Type B pancreatic cell (in vitro differentiated cells): ENCODE results near the gene NACC2. TPM values are rescaled to one million over a fixed set of nuclear protein-coding genes. Genes with fewer than 3 reads are reported as not detected.

ENCODE experiments used
- DNase-seq: peaks from one replicate; pipeline ENCODE4 v3.0.0; 2021; ENCODE audit warnings: mixed read lengths; ENCODE audit not compliant: unreplicated experiment; ENCODE audit errors: extremely low spot score
- H3K27ac Mint-ChIP-seq: 2 replicates; pipeline ENCODE4 v1.8.0; 2021; ENCODE audit warnings: mild to moderate bottlenecking, mixed read lengths
- H3K27me3 Mint-ChIP-seq: 2 replicates; pipeline ENCODE4 v1.8.0; 2021; ENCODE audit warnings: mixed read lengths
- H3K36me3 Mint-ChIP-seq: 2 replicates; pipeline ENCODE4 v1.8.0; 2021; ENCODE audit warnings: mixed read lengths
- H3K4me1 Mint-ChIP-seq: one replicate; pipeline ENCODE4 v1.8.0; 2021; ENCODE audit warnings: mixed read lengths; ENCODE audit not compliant: unreplicated experiment
- H3K4me3 Mint-ChIP-seq: 2 replicates; pipeline ENCODE4 v1.8.0; 2021; ENCODE audit warnings: mild to moderate bottlenecking, mixed read lengths
- H3K9me3 Mint-ChIP-seq: 2 replicates; pipeline ENCODE4 v1.8.0; 2021; ENCODE audit warnings: mixed read lengths
- total RNA-seq: library from RNA; stranded (reverse); gene quantifications from 2 replicates; pipeline ENCODE4 v1.2.1, GENCODE V29; 2021; ENCODE audit warnings: low replicate concordance
- TF ChIP-seq, protein P1 (sequence below): fragments of 200-600 bp; sonication (generic); conservative IDR thresholded peaks from 2 replicates; pipeline ENCODE4 v1.5.0; 2021; ENCODE audit warnings: antibody characterized with exemption, mild to moderate bottlenecking

NACC2 gene
- total RNA-seq, 1 donor from 2014 or later: 9.3 TPM

DNA sequence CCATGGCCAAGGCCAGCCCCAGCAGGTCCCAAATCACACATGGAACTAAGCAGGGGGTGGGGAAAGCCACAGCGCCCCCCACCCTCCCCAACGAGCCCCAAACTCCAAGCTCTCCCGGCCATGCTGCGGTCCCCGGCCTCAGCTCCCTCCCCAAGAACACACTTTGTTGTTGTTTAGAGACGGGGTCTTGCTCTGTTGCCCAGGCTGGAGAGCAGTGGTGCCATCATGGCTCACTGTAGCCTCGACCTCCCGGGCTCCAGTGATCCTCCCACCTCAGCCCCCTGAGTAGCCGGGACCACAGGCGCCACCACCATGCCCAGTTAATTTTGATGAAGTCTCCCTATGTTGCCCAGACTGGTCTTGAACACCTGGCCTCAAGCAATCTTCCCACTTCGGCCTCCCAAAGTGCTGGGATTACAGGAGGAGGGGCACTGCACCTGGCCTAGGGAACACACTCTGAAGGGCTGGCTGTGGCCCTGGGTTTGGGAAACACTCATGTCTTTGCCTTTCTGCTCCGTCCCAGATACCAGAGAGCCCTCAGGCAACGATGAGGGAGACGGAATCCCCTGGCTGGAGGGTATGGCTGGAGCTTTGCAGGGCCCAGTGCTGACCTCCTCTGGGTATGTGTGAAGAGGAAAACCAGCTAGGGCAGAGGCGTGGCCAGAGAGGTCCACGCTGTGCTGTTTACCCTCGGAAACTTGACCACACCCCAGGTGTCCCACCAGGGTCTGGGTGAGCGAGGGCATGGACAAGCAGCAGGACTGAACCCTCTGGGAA is 80.8 kb downstream of the NACC2 start:
- no peaks in the 10 kb centered on the region for H3K9me3 Mint-ChIP-seq

DNA sequence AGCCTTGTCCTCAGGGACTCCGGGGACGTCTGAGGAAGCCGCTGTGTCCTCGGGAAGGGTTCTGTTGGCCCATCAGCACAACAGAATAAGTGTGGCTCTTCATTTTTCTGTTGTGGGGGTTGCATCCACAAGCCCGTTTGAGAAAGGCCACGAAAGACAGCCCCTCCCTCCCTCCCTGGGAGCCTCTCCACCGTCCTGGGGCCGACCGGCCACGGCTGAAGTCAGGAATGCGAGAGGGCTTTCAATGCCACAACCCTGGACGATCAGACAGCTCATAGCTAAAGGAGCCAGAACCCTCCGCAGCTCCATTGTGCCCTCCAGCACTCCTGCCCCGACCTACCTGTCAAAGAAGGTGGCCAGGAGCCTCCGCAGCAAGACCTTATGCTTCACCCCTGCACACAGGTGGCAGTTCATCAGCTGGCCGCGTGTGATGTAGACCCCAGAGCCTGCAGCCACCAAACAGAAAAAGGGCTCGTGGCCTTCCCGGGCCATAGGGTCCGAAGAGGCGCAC is 81.5 kb downstream of the NACC2 start:
- H3K4me1 Mint-ChIP-seq: peaks cover 9% of the 10 kb centered on the region
- TF ChIP-seq, protein P1, sequence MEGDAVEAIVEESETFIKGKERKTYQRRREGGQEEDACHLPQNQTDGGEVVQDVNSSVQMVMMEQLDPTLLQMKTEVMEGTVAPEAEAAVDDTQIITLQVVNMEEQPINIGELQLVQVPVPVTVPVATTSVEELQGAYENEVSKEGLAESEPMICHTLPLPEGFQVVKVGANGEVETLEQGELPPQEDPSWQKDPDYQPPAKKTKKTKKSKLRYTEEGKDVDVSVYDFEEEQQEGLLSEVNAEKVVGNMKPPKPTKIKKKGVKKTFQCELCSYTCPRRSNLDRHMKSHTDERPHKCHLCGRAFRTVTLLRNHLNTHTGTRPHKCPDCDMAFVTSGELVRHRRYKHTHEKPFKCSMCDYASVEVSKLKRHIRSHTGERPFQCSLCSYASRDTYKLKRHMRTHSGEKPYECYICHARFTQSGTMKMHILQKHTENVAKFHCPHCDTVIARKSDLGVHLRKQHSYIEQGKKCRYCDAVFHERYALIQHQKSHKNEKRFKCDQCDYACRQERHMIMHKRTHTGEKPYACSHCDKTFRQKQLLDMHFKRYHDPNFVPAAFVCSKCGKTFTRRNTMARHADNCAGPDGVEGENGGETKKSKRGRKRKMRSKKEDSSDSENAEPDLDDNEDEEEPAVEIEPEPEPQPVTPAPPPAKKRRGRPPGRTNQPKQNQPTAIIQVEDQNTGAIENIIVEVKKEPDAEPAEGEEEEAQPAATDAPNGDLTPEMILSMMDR: no peak
- H3K27ac Mint-ChIP-seq: no peak overlapping the region
- no peaks in the 10 kb centered on the region for H3K36me3 Mint-ChIP-seq
- H3K4me3 Mint-ChIP-seq: no peak overlapping the region
- DNase-seq: no peak
- no peaks in the 10 kb centered on the region for H3K27me3 Mint-ChIP-seq
- H3K9me3 Mint-ChIP-seq: no peaks in the 10 kb centered on the region

More for the DNA sequence above, 80.8 kb downstream of the NACC2 start:
- Mint-ChIP-seq H3K27ac (no peak overlapping the region), H3K4me1 (peaks cover 5% of the 10 kb centered on the region), H3K27me3 (no peaks in the 10 kb centered on the region), H3K4me3 (no peak overlapping the region), H3K36me3 (no peaks in the 10 kb centered on the region)
- DNase-seq: no peak
- TF ChIP-seq, protein P1: no peak

DNA sequence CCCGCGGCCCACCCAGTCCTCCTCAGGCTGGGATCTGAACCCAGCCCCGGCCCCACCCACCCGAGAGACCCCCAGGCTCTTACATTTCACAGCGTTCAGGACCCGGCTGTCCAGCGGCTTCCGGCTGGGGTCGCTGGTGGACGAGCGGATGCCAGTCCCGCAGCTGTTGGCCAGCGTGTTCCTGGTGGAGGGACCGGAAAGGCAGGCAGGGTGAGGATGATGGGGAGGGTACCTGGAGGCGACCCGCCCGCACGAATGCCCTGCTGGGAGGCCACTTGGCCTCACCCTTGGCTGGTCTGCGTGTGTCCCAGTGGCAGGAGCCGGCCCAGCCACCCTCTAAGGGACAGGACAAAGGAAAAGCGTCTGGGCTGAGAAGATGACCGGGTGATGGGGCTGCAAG is 82.0 kb downstream of the NACC2 start:
- Mint-ChIP-seq H3K4me1 (peaks cover 13% of the 10 kb centered on the region), H3K4me3 (no peak overlapping the region), H3K27me3 (no peaks in the 10 kb centered on the region), H3K27ac (no peak overlapping the region), H3K9me3 (no peaks in the 10 kb centered on the region), H3K36me3 (no peaks in the 10 kb centered on the region)
- DNase-seq: no peak
- TF ChIP-seq, protein P1: no peak

DNA sequence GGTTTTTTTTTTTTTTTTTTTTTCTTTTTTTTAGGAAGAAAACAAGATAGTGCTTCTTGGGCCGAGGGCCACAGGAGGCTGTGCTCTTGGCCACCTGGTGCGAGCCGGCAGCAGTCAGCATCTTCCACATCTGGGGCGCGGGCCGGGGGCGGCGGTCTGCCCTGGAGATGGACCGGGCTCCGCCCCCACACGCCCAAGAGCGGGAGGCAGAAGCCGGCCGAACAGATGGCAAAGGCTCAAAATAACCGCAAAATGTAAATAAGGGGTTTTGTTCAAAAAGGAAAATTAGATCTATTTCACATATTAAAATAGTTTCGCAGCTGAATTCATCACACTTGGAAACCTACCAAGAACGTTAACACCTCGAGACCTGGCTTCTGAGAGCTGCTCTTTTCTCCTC is 82.4 kb downstream of the NACC2 start:
- no peak overlapping the region for H3K4me3 Mint-ChIP-seq
- TF ChIP-seq, protein P1: no peak
- no peaks in the 10 kb centered on the region for H3K36me3 Mint-ChIP-seq
- no peaks in the 10 kb centered on the region for H3K27me3 Mint-ChIP-seq
- no peak for DNase-seq
- H3K4me1 Mint-ChIP-seq: peaks cover 18% of the 10 kb centered on the region
- no peak overlapping the region for H3K27ac Mint-ChIP-seq
- no peaks in the 10 kb centered on the region for H3K9me3 Mint-ChIP-seq

DNA sequence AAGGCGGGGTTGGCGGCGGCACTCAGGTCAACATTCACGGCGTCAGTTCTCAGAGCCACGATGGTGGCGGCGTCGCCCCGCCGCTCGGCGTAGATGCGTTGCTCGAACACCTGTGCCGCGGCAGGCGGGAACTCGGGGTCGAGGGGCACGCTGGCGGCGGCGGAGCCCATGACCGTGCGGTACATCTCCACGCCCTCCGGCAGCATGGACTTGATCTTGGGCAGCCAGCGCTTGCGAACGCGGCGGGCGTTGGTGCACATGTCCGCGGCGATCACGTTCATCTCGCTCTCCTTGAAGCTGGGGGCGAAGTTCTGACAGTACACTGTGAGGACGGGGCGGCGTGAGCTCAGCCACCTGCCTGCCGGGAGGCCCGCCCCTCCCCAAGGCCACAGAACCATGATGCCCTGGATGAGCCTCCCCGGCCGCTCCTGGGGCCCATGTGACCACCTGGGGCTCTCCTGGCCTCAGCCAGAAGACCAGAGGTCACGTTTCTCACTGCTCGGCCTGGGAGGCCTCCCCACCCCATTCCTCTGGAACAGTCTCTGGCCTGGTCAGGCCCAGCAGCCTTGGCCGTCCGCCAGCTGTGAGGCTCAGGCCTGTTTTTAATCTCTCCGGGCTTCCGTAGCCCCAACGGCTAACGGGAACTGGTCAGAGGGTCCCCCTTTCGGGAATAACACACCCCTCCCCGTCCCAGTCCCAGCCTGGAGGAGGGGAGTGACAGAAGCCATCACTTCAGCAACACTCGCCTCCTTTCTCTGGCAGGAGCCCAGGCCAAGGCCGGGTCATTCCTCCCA is 83.2 kb downstream of the NACC2 start:
- DNase-seq: no peak
- H3K36me3 Mint-ChIP-seq: no peaks in the 10 kb centered on the region
- H3K4me1 Mint-ChIP-seq: peaks cover 25% of the 10 kb centered on the region
- TF ChIP-seq, protein P1: no peak
- H3K27me3 Mint-ChIP-seq: no peaks in the 10 kb centered on the region
- no peaks in the 10 kb centered on the region for H3K9me3 Mint-ChIP-seq
- H3K4me3 Mint-ChIP-seq: no peak overlapping the region
- no peak overlapping the region for H3K27ac Mint-ChIP-seq
